Measurements from ENCODE around the gene CLK2.

DNA sequence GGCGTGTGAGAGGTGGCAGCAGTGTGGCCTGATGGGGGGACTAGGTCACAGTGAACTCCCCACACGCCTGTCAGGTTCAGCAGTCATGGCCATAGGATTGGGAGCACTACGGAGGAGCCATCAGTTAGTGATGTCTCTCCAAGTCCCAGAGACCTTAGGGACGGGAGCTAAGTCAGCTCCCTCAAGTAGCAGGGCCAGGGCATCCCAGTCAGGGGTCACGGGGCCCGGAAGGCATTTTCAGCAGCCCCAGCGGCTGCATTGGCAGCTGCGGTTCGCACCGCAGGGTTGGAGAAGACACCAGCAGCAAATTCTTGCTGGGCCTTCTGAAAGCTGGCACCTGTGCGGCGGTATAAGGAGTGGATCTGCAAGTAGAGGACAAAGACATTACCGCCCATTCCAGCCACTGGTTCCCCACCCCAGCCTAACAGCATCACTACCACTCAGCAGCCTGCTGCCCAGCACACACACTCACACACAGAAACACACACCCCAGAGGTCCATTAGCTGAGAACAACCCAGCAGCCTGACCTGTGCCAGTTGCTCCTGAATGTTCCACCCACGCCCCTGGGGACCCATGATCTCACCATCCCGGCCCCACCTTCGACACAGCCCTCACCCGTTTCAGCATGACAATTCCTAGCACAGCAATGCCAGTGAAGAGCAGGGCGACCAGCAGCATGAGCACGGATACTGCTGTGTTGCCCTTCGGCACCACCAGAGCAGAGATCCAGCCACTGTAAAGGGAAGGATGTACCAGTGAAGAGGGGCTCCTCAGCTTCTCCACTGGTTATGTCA, 17.0 kb downstream of the CLK2 start:
- TF ChIP-seq, protein P1, sequence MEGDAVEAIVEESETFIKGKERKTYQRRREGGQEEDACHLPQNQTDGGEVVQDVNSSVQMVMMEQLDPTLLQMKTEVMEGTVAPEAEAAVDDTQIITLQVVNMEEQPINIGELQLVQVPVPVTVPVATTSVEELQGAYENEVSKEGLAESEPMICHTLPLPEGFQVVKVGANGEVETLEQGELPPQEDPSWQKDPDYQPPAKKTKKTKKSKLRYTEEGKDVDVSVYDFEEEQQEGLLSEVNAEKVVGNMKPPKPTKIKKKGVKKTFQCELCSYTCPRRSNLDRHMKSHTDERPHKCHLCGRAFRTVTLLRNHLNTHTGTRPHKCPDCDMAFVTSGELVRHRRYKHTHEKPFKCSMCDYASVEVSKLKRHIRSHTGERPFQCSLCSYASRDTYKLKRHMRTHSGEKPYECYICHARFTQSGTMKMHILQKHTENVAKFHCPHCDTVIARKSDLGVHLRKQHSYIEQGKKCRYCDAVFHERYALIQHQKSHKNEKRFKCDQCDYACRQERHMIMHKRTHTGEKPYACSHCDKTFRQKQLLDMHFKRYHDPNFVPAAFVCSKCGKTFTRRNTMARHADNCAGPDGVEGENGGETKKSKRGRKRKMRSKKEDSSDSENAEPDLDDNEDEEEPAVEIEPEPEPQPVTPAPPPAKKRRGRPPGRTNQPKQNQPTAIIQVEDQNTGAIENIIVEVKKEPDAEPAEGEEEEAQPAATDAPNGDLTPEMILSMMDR (IDR thresholded peaks at IDR 0.05): no peak
- TF ChIP-seq POLR2A (IDR thresholded peaks at IDR 0.05): no peak

Data from body of pancreas (tissue), 4 donors.